Measurements from ENCODE around the gene NTSR1. TPM values are rescaled to one million over a fixed set of nuclear protein-coding genes. Genes with fewer than 3 reads are reported as not detected.

NTSR1 gene
- total and polyA plus RNA-seq, 4 donors, result 0.03 to 0.33 (median 0.08) TPM; not detected in 1

GRCh38 chr20:62770111-62770910 is 61.7 kb downstream of the NTSR1 start (continued):
- TF ChIP-seq ZBTB33 (IDR thresholded peaks at IDR 0.05) (no peak), FOXA2 (IDR thresholded peaks at IDR 0.05) (no peak), HNF4A (conservative IDR thresholded peaks at IDR 0.05) (no peak)

- Histone ChIP-seq H3K36me3 (ENCODE audit: control insufficient read depth in 4 of 4, insufficient read depth in 3 of 4, low read depth in 1 of 4, low read length in 3 of 4) (no peaks in the 10 kb centered on the region), H3K4me3 (ENCODE audit: low read depth in 1 of 3, low read length in 3 of 3) (no peak overlapping the region), H3K9me3 (ENCODE audit: control insufficient read depth in 4 of 4, low read length in 3 of 4) (no peaks in the 10 kb centered on the region), H3K9ac (ENCODE audit: low read depth in 1 of 2, low read length in 2 of 2) (no peak overlapping the region), H3K4me1 (ENCODE audit: control insufficient read depth in 4 of 4, insufficient read depth in 4 of 4, low read length in 3 of 4) (peaks cover 32 to 67% (median 48%) of the 10 kb centered on the region in 4 donors), H3K27me3 (ENCODE audit: control insufficient read depth in 4 of 4, insufficient read depth in 4 of 4, low read length in 3 of 4) (no peaks in the 10 kb centered on the region), H3K27ac (ENCODE audit: low read depth in 1 of 2, low read length in 2 of 2) (no peak overlapping the region)
- TF ChIP-seq CTCF (IDR thresholded peaks at IDR 0.05; ENCODE audit: low read depth, low read length, missing input control) (no peak), JUND (IDR thresholded peaks at IDR 0.05) (no peak), GABPA (IDR thresholded peaks at IDR 0.05 in 1 of 2, conservative IDR thresholded peaks at IDR 0.05 in 1 of 2) (no peak), YY1 (IDR thresholded peaks at IDR 0.05) (no peak)
- no peak for DNase-seq (ENCODE audit: low spot score)
- WGBS, result 87% methylated on average over 14 of the region's 14 CpGs
Observed at GRCh38 chr20:62770916-62771315, 62.3 kb downstream of the NTSR1 start.

GRCh38 chr20:62771396-62772102 is 62.9 kb downstream of the NTSR1 start:
- Histone ChIP-seq H3K9ac (ENCODE audit: low read depth in 1 of 2, low read length in 2 of 2) (no peak overlapping the region), H3K36me3 (ENCODE audit: control insufficient read depth in 4 of 4, insufficient read depth in 3 of 4, low read depth in 1 of 4, low read length in 3 of 4) (no peaks in the 10 kb centered on the region), H3K27me3 (ENCODE audit: control insufficient read depth in 4 of 4, insufficient read depth in 4 of 4, low read length in 3 of 4) (no peaks in the 10 kb centered on the region), H3K9me3 (ENCODE audit: control insufficient read depth in 4 of 4, low read length in 3 of 4) (no peaks in the 10 kb centered on the region), H3K4me1 (ENCODE audit: control insufficient read depth in 4 of 4, insufficient read depth in 4 of 4, low read length in 3 of 4) (peaks cover 32 to 73% (median 49%) of the 10 kb centered on the region in 4 donors), H3K4me3 (ENCODE audit: low read depth in 1 of 3, low read length in 3 of 3) (peak overlapping the region in 1 of 3 donors; percentile 21), H3K27ac (ENCODE audit: low read depth in 1 of 2, low read length in 2 of 2) (no peak overlapping the region)
- WGBS, result 75% methylated on average over 25 of the region's 25 CpGs
- no peak for DNase-seq (ENCODE audit: low spot score)
- TF ChIP-seq FOXA2 (IDR thresholded peaks at IDR 0.05) (no peak), ZBTB33 (IDR thresholded peaks at IDR 0.05) (no peak), JUND (IDR thresholded peaks at IDR 0.05) (no peak), RAD21 (IDR thresholded peaks at IDR 0.05) (no peak), ATF3 (IDR thresholded peaks at IDR 0.05) (no peak), RXRA (IDR thresholded peaks at IDR 0.05) (no peak), MAX (IDR thresholded peaks at IDR 0.05) (no peak), SP1 (IDR thresholded peaks at IDR 0.05) (no peak), HNF4A (conservative IDR thresholded peaks at IDR 0.05) (no peak), CTCF (IDR thresholded peaks at IDR 0.05; ENCODE audit: low read depth, low read length, missing input control) (no peak), HNF4G (IDR thresholded peaks at IDR 0.05) (no peak), EGR1 (IDR thresholded peaks at IDR 0.05; ENCODE audit: low read depth in 2 of 2) (no peak), GABPA (IDR thresholded peaks at IDR 0.05 in 1 of 2, conservative IDR thresholded peaks at IDR 0.05 in 1 of 2) (no peak)
